ENCODE results near the gene MEOX1. TPM values are rescaled to one million over a fixed set of nuclear protein-coding genes. Genes with fewer than 3 reads are reported as not detected.

MEOX1 gene
- total and polyA plus RNA-seq, 7 donors, result 3.9 to 8.7 (median 6.4) TPM

DNA sequence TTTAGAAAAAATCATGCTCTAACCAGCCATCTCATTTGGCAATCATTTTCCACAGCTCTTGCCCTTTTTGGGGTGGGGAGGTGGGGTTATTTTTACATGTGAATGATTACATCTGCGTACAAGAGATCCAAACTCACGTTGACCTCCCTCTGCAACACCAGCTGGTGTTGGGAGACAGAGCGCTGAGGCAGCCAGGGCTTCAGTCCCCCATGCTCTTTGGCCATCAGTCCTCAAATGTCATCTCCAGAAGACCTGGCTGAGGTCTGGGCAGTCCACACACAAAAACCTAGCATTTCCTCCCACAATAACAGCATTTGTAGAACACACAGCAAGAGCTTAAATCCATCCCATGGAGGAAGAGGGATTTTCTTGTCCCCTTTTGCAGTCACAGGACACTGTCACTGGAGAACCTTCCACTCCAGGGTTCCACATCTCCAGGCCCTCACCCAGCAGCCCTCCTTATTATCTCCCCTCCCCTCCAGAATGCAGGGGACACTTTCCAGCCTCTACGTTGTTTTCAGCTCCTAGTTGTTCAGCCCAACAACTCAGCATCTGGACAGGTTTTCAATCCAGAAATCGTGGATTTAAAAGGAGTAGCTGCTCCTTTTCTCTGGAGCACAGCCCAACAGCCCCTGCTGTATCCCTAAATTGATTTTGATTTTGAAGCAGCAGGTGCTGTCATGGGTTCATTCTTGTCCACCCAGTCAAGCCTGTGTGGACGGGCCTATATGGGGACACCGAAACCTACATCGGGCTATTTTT is 21.1 kb downstream of the MEOX1 start:
- whole genome bisulfite sequencing, 3 donors, result 47 to 57% (median 49%) methylated on average over 8 of the region's 8 CpGs
- intact Hi-C loops (cut with DNase I), result loop anchor here (5.0 kb wide), 1 partner anchor 43 kb away; no protein-coding TSS in a partner anchor
- no peaks in the 10 kb centered on the region for H3K4me1 ChIP-seq
- H3K27ac ChIP-seq, result no peak overlapping the region
- peaks cover 0 to 17% (median under 1%) of the 10 kb centered on the region in 3 donors for H3K27me3 ChIP-seq (ENCODE audit: insufficient read depth in 3 of 3, low read length in 2 of 3)
- ATAC-seq, result no peak
- H3K9me3 ChIP-seq, result no peaks in the 10 kb centered on the region
- H3K4me3 ChIP-seq, result no peak overlapping the region
- DNase-seq, result no peak
- TF ChIP-seq, protein P1, sequence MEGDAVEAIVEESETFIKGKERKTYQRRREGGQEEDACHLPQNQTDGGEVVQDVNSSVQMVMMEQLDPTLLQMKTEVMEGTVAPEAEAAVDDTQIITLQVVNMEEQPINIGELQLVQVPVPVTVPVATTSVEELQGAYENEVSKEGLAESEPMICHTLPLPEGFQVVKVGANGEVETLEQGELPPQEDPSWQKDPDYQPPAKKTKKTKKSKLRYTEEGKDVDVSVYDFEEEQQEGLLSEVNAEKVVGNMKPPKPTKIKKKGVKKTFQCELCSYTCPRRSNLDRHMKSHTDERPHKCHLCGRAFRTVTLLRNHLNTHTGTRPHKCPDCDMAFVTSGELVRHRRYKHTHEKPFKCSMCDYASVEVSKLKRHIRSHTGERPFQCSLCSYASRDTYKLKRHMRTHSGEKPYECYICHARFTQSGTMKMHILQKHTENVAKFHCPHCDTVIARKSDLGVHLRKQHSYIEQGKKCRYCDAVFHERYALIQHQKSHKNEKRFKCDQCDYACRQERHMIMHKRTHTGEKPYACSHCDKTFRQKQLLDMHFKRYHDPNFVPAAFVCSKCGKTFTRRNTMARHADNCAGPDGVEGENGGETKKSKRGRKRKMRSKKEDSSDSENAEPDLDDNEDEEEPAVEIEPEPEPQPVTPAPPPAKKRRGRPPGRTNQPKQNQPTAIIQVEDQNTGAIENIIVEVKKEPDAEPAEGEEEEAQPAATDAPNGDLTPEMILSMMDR (IDR thresholded peaks at IDR 0.05), result no peak
- no peaks in the 10 kb centered on the region for H3K36me3 ChIP-seq (ENCODE audit: insufficient read depth in 1 of 2, low read depth in 1 of 2)

GRCh38 chr17:43637563-43638323 is 24.0 kb downstream of the MEOX1 start:
- no peak overlapping the region for H3K4me3 ChIP-seq
- DNase-seq, result no peak
- 65 to 75% (median 72%) methylated on average over 13 of the region's 13 CpGs for WGBS, 3 donors
- no peak for ATAC-seq
- no peaks in the 10 kb centered on the region for H3K36me3 ChIP-seq (ENCODE audit: insufficient read depth in 1 of 2, low read depth in 1 of 2)
- no peaks in the 10 kb centered on the region for H3K4me1 ChIP-seq
- no peaks in the 10 kb centered on the region for H3K9me3 ChIP-seq
- no peak overlapping the region for H3K27ac ChIP-seq
- no peaks in the 10 kb centered on the region for H3K27me3 ChIP-seq (ENCODE audit: insufficient read depth in 3 of 3, low read length in 2 of 3)
- intact Hi-C loops (cut with DNase I), result no loop called here
- TF ChIP-seq, protein P1 (IDR thresholded peaks at IDR 0.05), result no peak

DNA sequence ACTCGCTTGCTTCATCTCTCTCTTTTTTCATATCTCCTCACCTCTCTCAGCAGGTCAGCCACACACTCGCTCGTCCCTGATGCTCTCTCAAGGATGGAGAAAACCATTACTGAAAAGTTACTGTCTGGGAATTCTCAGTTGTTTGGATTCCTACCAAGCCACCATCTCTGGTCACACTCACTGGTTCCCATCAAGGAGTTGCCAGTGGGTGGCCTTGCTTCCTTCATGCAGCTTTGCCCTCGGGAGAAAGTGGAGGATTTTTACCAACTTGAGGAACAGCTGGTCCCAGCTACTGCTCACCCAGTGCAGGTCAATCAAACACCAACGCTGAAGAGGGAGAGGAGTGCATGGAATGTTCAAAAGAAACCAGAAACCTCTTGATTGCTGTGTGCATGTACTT is 25.3 kb downstream of the MEOX1 start:
- Histone ChIP-seq H3K27ac (no peak overlapping the region), H3K4me1 (no peaks in the 10 kb centered on the region), H3K9me3 (no peaks in the 10 kb centered on the region), H3K4me3 (no peak overlapping the region), H3K36me3 (ENCODE audit: insufficient read depth in 1 of 2, low read depth in 1 of 2) (no peaks in the 10 kb centered on the region), H3K27me3 (ENCODE audit: insufficient read depth in 3 of 3, low read length in 2 of 3) (no peaks in the 10 kb centered on the region)
- DNase-seq, result no peak
- intact Hi-C loops (cut with DNase I), result no loop called here
- TF ChIP-seq, protein P1 (IDR thresholded peaks at IDR 0.05), result no peak
- ATAC-seq, result no peak
- WGBS, 3 donors, result 66 to 78% (median 72%) methylated on average over 5 of the region's 5 CpGs

DNA sequence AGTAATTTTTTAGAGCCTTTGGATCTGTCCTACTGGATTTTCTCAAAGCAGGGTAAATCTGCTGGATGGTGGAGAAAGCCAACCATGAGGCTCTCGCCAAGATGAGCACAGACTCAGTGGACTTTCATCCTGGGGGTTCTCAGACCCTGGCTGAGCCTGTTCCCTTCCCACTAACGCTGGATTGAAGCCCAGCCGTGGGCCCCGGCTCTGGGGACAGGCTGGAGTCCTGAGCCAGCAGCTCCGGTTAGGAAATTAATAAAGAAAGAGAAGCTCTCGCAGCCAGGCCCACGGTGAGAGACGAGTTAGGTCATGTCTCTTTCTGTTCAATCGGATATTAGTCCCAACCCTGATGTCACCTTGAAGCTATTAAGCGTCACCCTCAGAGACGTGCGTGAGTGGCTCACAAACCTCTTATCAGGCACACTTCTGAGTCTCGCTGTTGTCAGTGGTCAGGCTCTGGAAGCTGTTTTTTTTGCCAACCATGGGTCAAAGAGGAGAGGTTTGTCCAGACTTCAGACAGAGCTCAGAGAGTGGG is 27.1 kb downstream of the MEOX1 start:
- Histone ChIP-seq H3K9me3 (no peaks in the 10 kb centered on the region), H3K36me3 (ENCODE audit: insufficient read depth in 1 of 2, low read depth in 1 of 2) (no peaks in the 10 kb centered on the region), H3K4me1 (no peaks in the 10 kb centered on the region), H3K27me3 (ENCODE audit: insufficient read depth in 3 of 3, low read length in 2 of 3) (no peaks in the 10 kb centered on the region), H3K4me3 (no peak overlapping the region), H3K27ac (peak overlapping the region; percentile 30)
- 21 to 38% (median 28%) methylated on average over 13 of the region's 13 CpGs for WGBS, 3 donors
- TF ChIP-seq, protein P1 (IDR thresholded peaks at IDR 0.05), result no peak
- DNase-seq (peak in 1 of 2 donors; percentile 49), ATAC-seq (peak in 1 of 4 donors; percentile 18)
- intact Hi-C loops (cut with DNase I), result no loop called here

Measured in psoas muscle (tissue), 8 donors.